Hair follicle dermal papilla cell (primary cell): Measurements from ENCODE around the gene USP19. TPM values are rescaled to one million over a fixed set of nuclear protein-coding genes. Genes with fewer than 3 reads are reported as not detected.

Experiments used
- small RNA-seq: library from RNA; depleted of rRNA; stranded (forward); fragments of <200 nt; gene quantifications from one replicate; pipeline ENCODE3, GENCODE V24; 2012
- total RNA-seq: library from RNA; depleted of rRNA; stranded (reverse); fragments of >200 nt; gene quantifications from 2 replicates; pipeline ENCODE4 v1.2.3, GENCODE V29; 2012

USP19 gene
- 39.1 and 51.3 TPM in 2 replicates for total RNA-seq

GRCh38 chr3:49120438-49121131 lies at the start of gene USP19:
USP19 (minus strand) TSS chr3:49120823; CDS start chr3:49119145, 1,678 bp downstream.

GRCh38 chr3:49165771-49166751 lies 45.4 kb upstream of the USP19 start, which contains the start of gene CCDC71:
CCDC71 (minus strand) TSS chr3:49166331; CDS start chr3:49164208, 2,123 bp downstream.

GRCh38 chr3:49132437-49133225 lies 12.0 kb upstream of the USP19 start, which contains the start of gene LAMB2:
LAMB2 (minus strand) TSS chr3:49133050; CDS start chr3:49132867, 183 bp downstream.

GRCh38 chr3:49104427-49105291 lies 16.0 kb downstream of the USP19 start, which contains the start of gene QARS1:
QARS1 (minus strand) TSS chr3:49104757; CDS start chr3:49104733, 24 bp downstream.

DNA sequence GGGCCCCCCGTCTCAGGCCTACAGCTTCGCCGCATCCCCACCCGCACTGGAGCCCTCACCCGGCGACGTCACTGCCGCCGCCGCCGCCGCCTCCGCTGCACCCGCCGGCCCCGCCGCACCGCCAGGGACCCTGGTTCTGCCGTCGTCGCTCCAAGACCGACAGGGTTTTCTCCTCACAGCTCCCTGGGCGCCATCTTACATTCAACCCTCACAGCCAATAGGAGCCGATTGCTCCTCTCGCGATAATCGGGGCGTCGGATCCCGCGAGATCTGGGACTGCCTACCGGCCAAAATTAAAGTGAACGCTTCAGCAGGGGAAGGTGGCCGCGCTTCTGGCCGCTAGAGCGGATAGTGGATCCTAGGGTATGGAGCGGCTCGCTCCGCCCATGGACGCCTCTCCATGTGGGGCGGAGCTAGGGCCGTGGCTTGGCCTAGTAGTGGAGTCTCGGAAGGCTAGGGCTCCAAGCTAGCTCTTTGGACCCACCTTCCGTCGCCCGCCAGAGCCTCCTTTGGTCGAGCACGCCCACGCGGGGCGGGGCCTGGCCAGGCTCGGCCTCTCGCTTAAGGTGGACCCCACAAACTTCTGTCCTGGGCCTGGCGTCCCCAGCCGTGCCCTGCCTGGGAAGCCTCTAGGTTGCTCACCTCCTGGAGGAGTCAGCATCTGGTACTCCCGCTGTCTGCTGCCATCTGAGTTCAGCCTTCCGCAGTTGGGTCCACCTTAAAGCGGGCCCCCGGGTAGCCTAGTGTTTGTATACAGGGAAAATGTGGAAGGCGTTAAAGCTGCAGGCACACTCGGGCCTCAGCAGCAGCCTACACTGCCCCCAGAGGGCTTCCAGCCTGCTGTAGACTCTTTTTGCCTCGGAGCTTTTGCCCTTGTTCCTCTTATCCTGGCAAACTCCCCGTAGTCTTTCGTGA lies 26.5 kb downstream of the USP19 start, which contains the start of gene QRICH1:
TSS of gene QRICH1 (minus strand) at position 219 of the 915 bp plus-strand sequence. CDS start 17,054 bp downstream, outside the sequence.

Small RNAs within 50 kb of the gene (small RNA-seq; reads per million reads assigned to genes)
- not detected for gene RN7SL182P

Other genes with a start within 250 kb of the USP19 start
- 18.3 and 20.3 TPM in 2 replicates for gene SLC25A20, start 221.9 kb downstream of the USP19 start, total RNA-seq
- gene ARIH2, start 202.0 kb downstream of the USP19 start, total RNA-seq, result 66.3 and 78.5 TPM in 2 replicates
- 23.4 and 31.8 TPM in 2 replicates for gene P4HTM, start 130.6 kb downstream of the USP19 start, total RNA-seq
- gene WDR6, start 113.4 kb downstream of the USP19 start, total RNA-seq, result 74.2 and 89.4 TPM in 2 replicates
- gene DALRD3, start 102.2 kb downstream of the USP19 start, total RNA-seq, result 52.3 and 52.6 TPM in 2 replicates
- 37.2 and 47.7 TPM in 2 replicates for gene NDUFAF3, start 98.7 kb downstream of the USP19 start, total RNA-seq
- 247 and 273 TPM in 2 replicates for gene IMPDH2, start 91.4 kb downstream of the USP19 start, total RNA-seq
- gene QRICH1, start 26.8 kb downstream of the USP19 start, total RNA-seq, result 96.7 and 144 TPM in 2 replicates
- 476 and 496 TPM in 2 replicates for gene QARS1, start 16.1 kb downstream of the USP19 start, total RNA-seq
- 373 and 453 TPM in 2 replicates for gene LAMB2, start 12.2 kb upstream of the USP19 start, total RNA-seq
- gene CCDC71, start 45.5 kb upstream of the USP19 start, total RNA-seq, result 36.8 and 37.6 TPM in 2 replicates
- 18.8 and 24.0 TPM in 2 replicates for gene KLHDC8B, start 50.8 kb upstream of the USP19 start, total RNA-seq
- 1.6 and 3.2 TPM in 2 replicates for gene C3orf62, start 156.4 kb upstream of the USP19 start, total RNA-seq
- gene USP4, start 219.2 kb upstream of the USP19 start, total RNA-seq, result 14.9 and 21.3 TPM in 2 replicates
- gene GPX1, start 237.5 kb upstream of the USP19 start, total RNA-seq, result 140 and 159 TPM in 2 replicates